Fibroblast of mammary gland (primary cell): Measurements from ENCODE around the gene ENTHD1.

ENCODE experiments used
- DNase-seq: peaks from one replicate; pipeline ENCODE4 v3.0.0-alpha.2; 2010; ENCODE audit warnings: low read depth
- H3K4me3 ChIP-seq: 2 replicates; pipeline ENCODE4 v1.5.1; 2011; ENCODE audit warnings: low read depth, mild to moderate bottlenecking, low read length, moderate library complexity; ENCODE audit not compliant: control insufficient read depth
- CTCF ChIP-seq: conservative IDR thresholded peaks from 2 replicates; pipeline ENCODE4 v1.5.1; 2011; ENCODE audit warnings: low read depth, low read length, inconsistent platforms; ENCODE audit not compliant: control insufficient read depth, insufficient read depth

ENTHD1 gene

GRCh38 chr22:39773503-39773902 is 120.1 kb downstream of the ENTHD1 start:
- DNase-seq: no peak
- H3K4me3 ChIP-seq: no peak overlapping the region
- TF ChIP-seq CTCF: no peak

DNA sequence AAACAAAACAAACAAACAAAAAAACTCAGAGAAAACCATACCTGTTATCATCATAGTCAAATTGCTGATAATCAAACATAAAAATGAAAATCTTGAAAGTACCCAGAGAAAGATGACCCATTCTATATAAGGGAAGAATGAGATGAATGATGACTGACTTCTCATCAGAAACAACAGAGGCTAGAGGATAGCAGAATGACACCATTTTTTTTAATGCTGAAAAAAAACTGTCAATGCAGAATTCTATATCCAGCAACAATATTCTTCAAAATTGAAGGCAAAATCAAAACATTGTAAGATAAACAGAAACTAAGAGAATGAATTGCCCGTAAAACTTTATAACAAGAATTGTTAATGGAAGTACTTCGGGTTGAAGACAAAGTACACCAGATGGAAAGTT is 122.1 kb downstream of the ENTHD1 start:
- DNase-seq: no peak
- no peak overlapping the region for H3K4me3 ChIP-seq
- no peak for TF ChIP-seq CTCF

GRCh38 chr22:39765661-39766060 is 127.9 kb downstream of the ENTHD1 start:
- no peak for TF ChIP-seq CTCF
- DNase-seq: no peak
- no peak overlapping the region for H3K4me3 ChIP-seq

- no peak for TF ChIP-seq CTCF
- no peak overlapping the region for H3K4me3 ChIP-seq
- no peak for DNase-seq
These were observed 128.5 kb downstream of the ENTHD1 start for GRCh38 chr22:39765046-39765445.

- TF ChIP-seq CTCF: no peak
- H3K4me3 ChIP-seq: no peak overlapping the region
- no peak for DNase-seq
These were observed 130.3 kb downstream of the ENTHD1 start for GRCh38 chr22:39763276-39763675.

GRCh38 chr22:39750759-39751158 is 142.8 kb downstream of the ENTHD1 start:
- no peak for TF ChIP-seq CTCF
- DNase-seq: no peak
- no peak overlapping the region for H3K4me3 ChIP-seq

GRCh38 chr22:39748877-39749276 is 144.7 kb downstream of the ENTHD1 start:
- no peak overlapping the region for H3K4me3 ChIP-seq
- TF ChIP-seq CTCF: no peak
- DNase-seq: peak; percentile 30
